ES-I3 (cell line): ENCODE data around the gene PRKAR2A.
"Not testable (repeated sequence)": the region's sequence is repeated elsewhere in the genome, so short reads cannot be mapped to it uniquely, and the experiment has no call there.

Experiments
- H3K36me3 ChIP-seq: 2 replicates; pipeline ENCODE4 v1.6.1; 2013; ENCODE audit warnings: mild to moderate bottlenecking, low read length, control low read depth, moderate library complexity; ENCODE audit not compliant: insufficient read depth
- H3K4me1 ChIP-seq: 2 replicates; pipeline ENCODE4 v1.6.1; 2013; ENCODE audit warnings: mild to moderate bottlenecking, control low read depth, low read length; ENCODE audit not compliant: insufficient read depth
- H3K9ac ChIP-seq: 2 replicates; pipeline ENCODE4 v1.6.1; 2013; ENCODE audit warnings: low read depth, mild to moderate bottlenecking, low read length, moderate library complexity
- H3K9me3 ChIP-seq: 2 replicates; pipeline ENCODE4 v1.6.1; 2013; ENCODE audit warnings: mild to moderate bottlenecking, low read length, moderate library complexity; ENCODE audit not compliant: control insufficient read depth, insufficient read depth

Gene PRKAR2A

DNA sequence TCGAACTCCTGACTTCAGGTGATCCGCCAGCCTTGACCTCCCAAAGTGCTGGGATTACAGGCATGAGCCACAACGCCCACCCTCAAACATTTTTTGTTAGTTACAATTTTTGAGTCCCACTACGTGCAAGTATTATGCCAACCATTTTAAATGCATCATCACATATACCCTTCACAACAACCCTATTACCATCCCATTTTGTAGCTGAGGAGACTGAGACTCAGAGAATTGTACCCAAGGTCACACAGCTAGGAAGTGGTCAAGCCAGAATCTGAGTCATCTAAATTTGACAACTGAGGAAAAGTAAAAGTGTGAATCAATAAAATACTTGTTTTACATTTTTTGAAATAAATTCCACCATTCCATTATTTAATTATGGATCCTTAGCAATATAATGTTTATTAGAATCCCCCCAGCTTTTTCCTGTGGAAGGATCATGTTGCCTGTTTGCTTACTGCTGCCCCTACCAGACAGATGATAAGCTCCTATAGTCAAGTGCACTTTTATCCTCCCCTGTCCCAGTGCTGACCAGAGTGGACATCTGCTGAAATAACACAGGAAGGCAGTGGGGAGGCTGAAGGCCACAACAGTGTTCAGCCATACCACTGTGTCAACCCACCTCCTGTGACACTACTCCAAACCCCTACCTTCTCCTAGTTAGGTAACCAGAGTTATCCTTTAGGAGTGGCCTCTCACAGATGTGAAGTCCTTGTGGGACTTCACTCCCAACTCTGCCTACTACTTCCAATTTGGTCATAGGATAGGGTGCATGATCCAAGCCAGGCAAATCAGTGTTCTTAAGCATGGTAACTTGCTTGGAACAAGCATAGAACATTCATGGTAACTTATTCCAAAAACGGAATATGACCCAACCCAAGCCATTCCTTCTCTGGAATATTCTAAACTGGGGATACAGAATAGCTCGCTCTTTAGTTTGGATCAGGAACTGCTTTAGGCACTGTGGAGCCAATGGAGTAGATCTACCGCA is 28.1 kb downstream of the PRKAR2A start:
- H3K9ac ChIP-seq = no peak overlapping the region
- H3K4me1 ChIP-seq = peaks cover 12% of the 10 kb centered on the region
- no peaks in the 10 kb centered on the region for H3K9me3 ChIP-seq
- no peaks in the 10 kb centered on the region for H3K36me3 ChIP-seq

DNA sequence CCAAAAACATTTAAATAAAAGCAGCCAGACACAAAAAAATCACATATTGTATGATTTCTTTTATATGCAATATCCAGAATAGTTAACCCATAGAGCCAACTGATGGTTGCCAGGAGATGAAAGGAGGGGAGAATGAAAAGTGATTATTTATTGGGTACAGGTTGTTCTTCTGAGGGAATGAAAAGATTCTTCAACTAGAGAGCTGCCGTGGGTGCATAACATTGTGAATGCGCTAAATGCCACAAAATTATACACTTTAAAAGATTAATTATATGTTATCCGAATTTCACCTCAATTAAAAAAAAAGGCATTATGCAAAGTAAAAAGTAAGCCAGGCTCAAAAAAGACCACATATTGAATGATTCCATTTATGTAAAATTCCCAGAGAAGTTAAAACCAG is 36.1 kb downstream of the PRKAR2A start:
- no peak overlapping the region for H3K9ac ChIP-seq
- no peaks in the 10 kb centered on the region for H3K36me3 ChIP-seq
- 0 out of 2 replicates have a peak, but pooled peaks cover 6% of the 10 kb centered on the region for H3K4me1 ChIP-seq
- no peaks in the 10 kb centered on the region for H3K9me3 ChIP-seq

DNA sequence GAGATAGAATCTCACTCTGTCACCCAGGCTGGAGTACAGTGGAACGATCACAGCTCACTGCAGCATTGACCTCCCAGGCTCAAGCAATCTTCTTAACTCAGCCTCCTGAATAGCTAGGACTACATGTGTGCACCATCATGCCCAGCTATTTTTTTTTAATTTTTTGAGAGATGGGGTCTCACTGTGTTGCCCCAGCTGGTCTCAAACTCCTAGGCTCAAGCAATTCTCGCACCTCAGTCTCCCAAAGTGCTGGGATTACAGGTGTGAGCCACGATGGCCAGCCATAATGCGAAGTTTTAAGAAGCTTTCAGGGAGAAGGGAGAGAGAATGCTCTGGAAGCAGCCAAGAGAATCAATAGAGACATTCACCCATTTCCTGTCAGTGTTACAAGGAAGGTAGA is 42.7 kb downstream of the PRKAR2A start:
- H3K36me3 ChIP-seq = no peaks in the 10 kb centered on the region
- H3K4me1 ChIP-seq = 0 out of 2 replicates have a peak, but pooled peaks cover 4% of the 10 kb centered on the region

DNA sequence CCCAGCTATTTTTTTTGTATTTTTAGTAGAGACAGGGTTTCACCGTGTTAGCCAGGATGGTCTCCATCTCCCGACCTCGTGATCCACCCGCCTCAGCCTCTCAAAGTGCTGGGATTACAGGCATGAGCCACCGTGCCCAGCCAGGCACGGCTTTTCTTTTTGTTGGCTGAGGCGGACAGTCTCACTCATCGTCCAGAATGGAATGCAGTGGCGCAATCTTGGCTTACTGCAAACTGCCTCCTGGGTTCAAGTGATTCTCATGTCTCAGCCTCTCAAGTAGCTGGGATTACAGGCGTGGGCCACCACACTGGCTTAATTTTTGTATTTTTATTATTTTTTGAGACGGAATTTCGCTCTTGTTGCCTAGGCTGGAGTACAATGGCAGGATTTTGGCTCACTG is 46.8 kb downstream of the PRKAR2A start:
- not testable (repeated sequence) for H3K9me3 ChIP-seq, H3K36me3 ChIP-seq, H3K9ac ChIP-seq, H3K4me1 ChIP-seq

More for the DNA sequence above, 42.7 kb downstream of the PRKAR2A start:
- Histone ChIP-seq H3K9me3 (no peaks in the 10 kb centered on the region), H3K9ac (no peak overlapping the region)

DNA sequence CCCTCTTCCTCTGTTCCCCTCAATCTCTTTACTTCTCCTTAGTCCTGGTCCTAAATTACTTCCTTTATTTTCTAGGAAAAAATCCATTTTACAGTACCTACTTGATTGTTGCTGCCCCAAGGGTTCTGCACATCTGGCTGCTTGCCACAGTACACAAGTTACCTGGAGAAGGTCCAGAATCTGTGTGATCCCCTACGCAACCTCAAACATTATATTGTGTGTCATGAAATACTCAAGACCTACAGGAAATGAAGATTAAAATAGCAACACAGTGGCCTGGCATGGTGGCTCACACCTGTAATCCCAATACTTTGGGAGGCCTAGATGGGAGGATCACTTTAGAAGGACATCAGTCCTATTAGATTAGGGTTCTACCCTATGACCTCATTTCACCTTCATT is 48.7 kb downstream of the PRKAR2A start:
- Histone ChIP-seq H3K9me3 (no peaks in the 10 kb centered on the region), H3K9ac (no peak overlapping the region), H3K36me3 (no peaks in the 10 kb centered on the region), H3K4me1 (no peaks in the 10 kb centered on the region)

DNA sequence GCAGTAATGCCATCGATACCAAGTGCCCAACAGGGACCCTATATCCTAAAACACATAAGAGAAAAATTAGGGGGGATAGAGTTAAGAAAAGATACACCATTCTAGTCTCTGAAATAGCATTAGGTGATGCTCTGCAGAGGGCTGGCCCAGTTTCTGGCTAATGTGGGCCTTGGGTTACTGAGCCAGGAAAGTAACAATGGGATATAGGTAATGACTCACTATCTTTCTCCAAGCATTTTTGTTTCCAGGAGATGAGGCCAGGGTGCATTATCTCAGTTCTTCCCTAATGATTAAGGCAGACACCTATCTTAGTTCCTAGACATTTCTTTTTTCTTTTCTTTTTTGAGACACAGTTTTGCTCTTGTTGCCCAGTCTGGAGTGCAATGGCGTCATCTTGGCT is 50.0 kb downstream of the PRKAR2A start:
- H3K9me3 ChIP-seq = no peaks in the 10 kb centered on the region
- H3K36me3 ChIP-seq = no peaks in the 10 kb centered on the region
- no peak overlapping the region for H3K9ac ChIP-seq
- H3K4me1 ChIP-seq = no peaks in the 10 kb centered on the region

DNA sequence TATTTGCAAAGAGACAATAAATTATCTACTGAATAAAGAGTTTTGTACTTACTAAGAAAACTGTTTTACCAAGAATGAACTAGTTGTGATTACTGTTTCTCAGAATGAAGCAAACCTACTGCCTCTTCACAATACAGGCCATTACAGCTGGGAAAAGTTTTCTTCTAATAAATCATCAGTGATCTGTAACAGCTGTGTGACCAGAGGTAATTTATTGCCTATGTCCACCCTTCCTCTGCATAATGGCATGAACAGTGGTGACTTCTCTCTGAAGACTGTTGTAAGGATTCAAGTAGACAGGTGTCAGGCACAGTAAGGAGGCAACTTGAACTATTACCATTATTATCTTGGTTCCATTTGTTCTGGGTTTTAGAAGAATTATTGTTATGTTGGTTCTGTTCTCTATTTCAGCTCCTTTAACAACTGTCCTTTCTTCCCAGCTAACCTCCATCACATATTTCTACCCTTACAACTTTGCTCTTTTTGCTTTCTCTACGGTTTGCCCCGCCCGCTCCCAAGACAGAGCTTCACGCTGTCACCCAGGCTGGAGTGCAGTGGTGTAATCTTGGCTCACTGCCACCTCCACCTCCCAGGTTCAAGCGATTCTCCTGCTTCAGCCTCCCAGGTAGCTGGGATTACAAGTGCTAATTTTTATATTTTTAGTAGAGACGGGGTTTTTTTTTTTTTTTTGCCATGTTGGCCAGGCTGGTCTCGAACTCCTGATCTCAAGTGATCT is 51.5 kb downstream of the PRKAR2A start:
- Histone ChIP-seq H3K9ac (no peak overlapping the region), H3K4me1 (no peaks in the 10 kb centered on the region), H3K36me3 (no peaks in the 10 kb centered on the region), H3K9me3 (no peaks in the 10 kb centered on the region)

DNA sequence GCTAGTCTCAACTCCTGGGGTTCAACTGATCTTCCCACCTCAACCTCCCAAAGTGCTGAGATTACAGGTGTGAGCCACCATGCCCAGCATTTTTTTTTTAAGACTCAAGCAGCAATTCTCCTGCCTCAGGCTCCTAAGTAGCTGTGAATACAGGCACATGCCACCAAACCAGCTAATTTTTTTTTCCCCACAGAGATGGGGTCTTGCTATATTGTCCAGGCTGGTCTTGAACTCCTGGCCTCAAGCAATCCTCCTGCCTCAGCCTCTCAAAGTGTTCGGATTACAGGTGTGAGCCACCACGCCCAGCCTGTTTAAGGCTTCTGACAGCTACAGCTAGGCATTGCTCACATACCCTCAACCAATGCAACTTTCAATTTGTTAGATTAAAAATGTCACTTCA is 54.2 kb downstream of the PRKAR2A start:
- not testable (repeated sequence) for H3K9me3 ChIP-seq, H3K9ac ChIP-seq, H3K36me3 ChIP-seq, H3K4me1 ChIP-seq

DNA sequence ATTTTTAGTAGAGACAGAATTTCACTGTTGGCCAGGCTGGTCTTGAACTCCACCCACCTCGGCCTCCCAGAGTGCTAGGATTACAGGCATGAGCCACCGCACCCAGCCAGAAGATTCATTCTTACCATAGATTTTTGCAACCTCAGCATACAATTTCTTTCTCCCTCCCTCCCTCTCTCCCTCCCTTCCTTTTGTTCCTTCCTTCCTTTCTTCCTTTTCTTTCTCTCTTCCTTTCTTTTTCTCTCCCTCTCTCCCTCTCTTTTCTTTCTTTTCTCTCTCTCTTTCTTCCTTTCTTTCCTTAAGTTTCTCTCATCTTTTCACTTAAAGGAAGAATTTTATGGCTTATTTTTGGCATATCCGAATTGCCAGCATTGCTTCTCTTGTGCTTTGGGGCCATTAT is 58.0 kb downstream of the PRKAR2A start:
- no peak overlapping the region for H3K9ac ChIP-seq
- no peaks in the 10 kb centered on the region for H3K4me1 ChIP-seq
- H3K9me3 ChIP-seq = no peaks in the 10 kb centered on the region
- H3K36me3 ChIP-seq = no peaks in the 10 kb centered on the region; the same call in 1 of the 2 replicates

DNA sequence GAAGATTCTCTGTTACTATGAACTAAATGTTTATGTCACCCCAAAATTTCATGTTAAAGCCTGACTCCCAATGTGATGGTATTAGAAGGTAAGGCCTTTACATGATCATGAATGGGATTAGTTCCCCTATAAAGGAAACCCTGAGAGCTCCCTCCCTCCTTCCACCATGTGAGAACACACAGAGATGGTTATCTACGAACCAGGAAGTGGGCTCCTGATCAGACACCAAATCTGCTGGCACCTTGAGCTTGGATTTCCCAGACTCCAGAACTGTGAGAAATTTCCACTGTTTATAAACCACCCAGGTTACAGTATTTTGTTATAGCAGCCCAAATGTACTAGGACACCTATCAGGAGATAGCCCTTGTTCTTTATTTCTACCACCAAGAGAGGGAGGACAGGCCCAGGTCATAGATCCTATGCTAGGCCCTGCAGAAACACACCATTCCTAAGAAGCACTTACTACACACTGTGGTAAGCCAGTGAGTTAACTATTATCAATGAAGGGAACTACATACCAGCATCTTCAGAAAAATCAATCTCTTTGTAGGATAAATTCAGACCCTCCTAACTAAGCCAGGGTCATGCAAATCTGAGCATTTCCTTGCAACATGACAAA is 59.0 kb downstream of the PRKAR2A start:
- Histone ChIP-seq H3K36me3 (no peaks in the 10 kb centered on the region; the same call in 1 of the 2 replicates), H3K9me3 (no peaks in the 10 kb centered on the region)

DNA sequence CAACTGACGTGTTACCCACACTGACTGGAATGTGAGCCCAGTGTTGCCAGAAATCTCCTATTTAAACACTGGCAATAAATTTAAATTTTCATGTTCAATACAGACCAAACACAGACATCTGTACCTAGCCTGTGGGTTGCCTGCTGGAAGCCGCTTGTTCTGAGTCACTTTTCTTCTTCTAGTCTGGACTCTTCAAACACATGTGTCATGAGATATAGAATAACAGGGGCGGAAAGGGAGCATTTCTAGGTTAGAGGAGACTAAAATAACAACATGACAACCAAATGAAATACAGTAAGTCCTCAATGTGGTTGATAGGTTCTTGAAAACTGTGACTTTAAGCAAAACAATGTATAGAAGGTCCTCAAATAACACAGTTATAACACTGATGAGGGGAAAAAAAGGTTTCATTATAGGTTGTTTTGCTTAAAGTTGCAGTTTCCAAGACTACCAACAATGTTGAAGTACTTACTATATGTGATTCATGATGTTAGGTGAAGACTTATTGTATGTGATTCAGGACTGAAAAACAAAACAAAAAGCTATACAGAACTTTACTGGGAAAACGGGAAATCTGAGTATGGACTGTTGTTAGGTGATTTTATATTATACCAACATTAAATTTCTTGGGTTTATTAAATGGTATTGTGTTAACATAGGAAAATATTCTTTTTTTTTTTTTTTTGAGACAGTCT is 63.1 kb downstream of the PRKAR2A start:
- H3K9ac ChIP-seq = no peak overlapping the region
- H3K4me1 ChIP-seq = no peaks in the 10 kb centered on the region
- H3K36me3 ChIP-seq = no peaks in the 10 kb centered on the region; the same call in none of the 2 replicates
- H3K9me3 ChIP-seq = no peaks in the 10 kb centered on the region

More for the DNA sequence above, 59.0 kb downstream of the PRKAR2A start:
- no peaks in the 10 kb centered on the region for H3K4me1 ChIP-seq
- H3K9ac ChIP-seq = no peak overlapping the region

GRCh38 chr3:48783304-48783703 is 64.4 kb downstream of the PRKAR2A start:
- H3K4me1 ChIP-seq = no peaks in the 10 kb centered on the region
- H3K9me3 ChIP-seq = no peaks in the 10 kb centered on the region
- H3K9ac ChIP-seq = no peak overlapping the region
- H3K36me3 ChIP-seq = no peaks in the 10 kb centered on the region; the same call in none of the 2 replicates

DNA sequence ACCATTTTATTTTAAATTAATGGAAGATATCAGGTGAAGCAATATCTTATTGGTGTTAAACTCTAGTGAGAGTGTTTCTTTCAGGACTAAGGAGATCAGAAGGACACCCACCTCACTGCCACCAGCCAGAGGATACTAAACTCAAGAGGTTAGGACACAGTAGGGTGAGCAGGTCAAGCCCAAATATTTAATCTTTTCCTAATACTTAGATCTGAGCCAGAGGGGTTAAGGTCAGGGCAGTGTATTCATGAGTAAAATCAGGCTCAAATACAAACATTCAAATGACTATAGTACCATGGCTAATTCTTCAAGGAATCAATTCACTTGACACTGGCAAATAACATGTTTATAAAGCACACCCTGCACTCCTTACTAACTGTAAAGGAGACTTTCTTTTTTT is 65.6 kb downstream of the PRKAR2A start:
- H3K36me3 ChIP-seq = no peaks in the 10 kb centered on the region; the same call in none of the 2 replicates
- H3K4me1 ChIP-seq = no peaks in the 10 kb centered on the region
- no peak overlapping the region for H3K9ac ChIP-seq
- H3K9me3 ChIP-seq = no peaks in the 10 kb centered on the region

GRCh38 chr3:48778565-48778964 is 69.1 kb downstream of the PRKAR2A start:
- H3K4me1 ChIP-seq, H3K9ac ChIP-seq, H3K9me3 ChIP-seq, H3K36me3 ChIP-seq: not testable (repeated sequence)
